ENCODE measurements around the gene MDP1.

- TF ChIP-seq ZNF274 (IDR thresholded peaks at IDR 0.05; ENCODE audit: low read depth, low read length) (no peak), YY1 (IDR thresholded peaks at IDR 0.05; ENCODE audit: insufficient read depth, insufficient read length) (no peak)
These were observed 16.3 kb upstream of the MDP1 start, which contains the start of gene NEDD8 for GRCh38 chr14:24232121-24232644.

All from NT2/D1 (cell line).